ENCODE measurements around the gene FILIP1. TPM values are rescaled to one million over a fixed set of nuclear protein-coding genes. Genes with fewer than 3 reads are reported as not detected.

The FILIP1 gene
- total RNA-seq, 4 donors from 2014 or later, result 0.08 to 2.3 (median 0.25) TPM

GRCh38 chr6:75495011-75495410 lies 1.4 kb upstream of the FILIP1 start:
- TF ChIP-seq POLR2AphosphoS5 (IDR thresholded peaks at IDR 0.05) (no peak), EP300 (IDR thresholded peaks at IDR 0.05) (no peak)
- WGBS, result 66% methylated on average over 1 of the region's 1 CpG
- Histone ChIP-seq H3K27me3 (no peaks in the 10 kb centered on the region), H3K27ac (no peak overlapping the region), H3K9me3 (no peaks in the 10 kb centered on the region), H3K4me1 (no peaks in the 10 kb centered on the region), H3K36me3 (no peaks in the 10 kb centered on the region), H3K4me3 (no peak overlapping the region)
- no peak for DNase-seq (ENCODE audit: low spot score in 2 of 2)

DNA sequence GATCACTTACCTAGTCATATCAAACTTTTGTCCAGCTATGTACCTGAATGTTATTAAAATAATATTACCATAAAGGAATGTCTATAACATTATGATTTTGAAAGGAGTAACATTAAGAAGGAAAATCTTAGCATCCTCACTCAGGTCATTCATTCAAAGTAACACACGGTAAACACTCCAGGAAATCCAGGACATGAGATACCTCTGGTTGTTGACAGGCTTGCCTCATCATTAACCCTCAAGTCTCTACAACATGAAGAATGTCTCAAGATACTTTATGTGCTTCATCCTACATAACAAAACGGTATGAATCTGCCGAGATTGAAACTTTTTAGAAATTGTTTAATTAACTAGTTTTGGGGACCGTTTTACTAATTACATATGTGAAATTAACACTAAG lies 690 bp upstream of the FILIP1 start:
- H3K27me3 ChIP-seq, result no peaks in the 10 kb centered on the region
- TF ChIP-seq POLR2AphosphoS5 (IDR thresholded peaks at IDR 0.05) (no peak), EP300 (IDR thresholded peaks at IDR 0.05) (no peak), POLR2A (IDR thresholded peaks at IDR 0.05) (no peak)
- TF ChIP-seq, protein P1, sequence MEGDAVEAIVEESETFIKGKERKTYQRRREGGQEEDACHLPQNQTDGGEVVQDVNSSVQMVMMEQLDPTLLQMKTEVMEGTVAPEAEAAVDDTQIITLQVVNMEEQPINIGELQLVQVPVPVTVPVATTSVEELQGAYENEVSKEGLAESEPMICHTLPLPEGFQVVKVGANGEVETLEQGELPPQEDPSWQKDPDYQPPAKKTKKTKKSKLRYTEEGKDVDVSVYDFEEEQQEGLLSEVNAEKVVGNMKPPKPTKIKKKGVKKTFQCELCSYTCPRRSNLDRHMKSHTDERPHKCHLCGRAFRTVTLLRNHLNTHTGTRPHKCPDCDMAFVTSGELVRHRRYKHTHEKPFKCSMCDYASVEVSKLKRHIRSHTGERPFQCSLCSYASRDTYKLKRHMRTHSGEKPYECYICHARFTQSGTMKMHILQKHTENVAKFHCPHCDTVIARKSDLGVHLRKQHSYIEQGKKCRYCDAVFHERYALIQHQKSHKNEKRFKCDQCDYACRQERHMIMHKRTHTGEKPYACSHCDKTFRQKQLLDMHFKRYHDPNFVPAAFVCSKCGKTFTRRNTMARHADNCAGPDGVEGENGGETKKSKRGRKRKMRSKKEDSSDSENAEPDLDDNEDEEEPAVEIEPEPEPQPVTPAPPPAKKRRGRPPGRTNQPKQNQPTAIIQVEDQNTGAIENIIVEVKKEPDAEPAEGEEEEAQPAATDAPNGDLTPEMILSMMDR (IDR thresholded peaks at IDR 0.05), result no peak
- no peak overlapping the region for H3K27ac ChIP-seq
- H3K4me3 ChIP-seq, result no peak overlapping the region
- WGBS, result 79% methylated on average over 4 of the region's 4 CpGs
- no peaks in the 10 kb centered on the region for H3K36me3 ChIP-seq
- H3K4me1 ChIP-seq, result no peaks in the 10 kb centered on the region
- no peak for DNase-seq (ENCODE audit: low spot score in 2 of 2)
- no peaks in the 10 kb centered on the region for H3K9me3 ChIP-seq

- no peaks in the 10 kb centered on the region for H3K36me3 ChIP-seq
- H3K4me1 ChIP-seq, result peaks cover 3% of the 10 kb centered on the region
- no peak overlapping the region for H3K27ac ChIP-seq
- WGBS, result 76% methylated on average over 3 of the region's 3 CpGs
- H3K9me3 ChIP-seq, result no peaks in the 10 kb centered on the region
- peak overlapping the region; percentile 32 for H3K4me3 ChIP-seq
- H3K27me3 ChIP-seq, result no peaks in the 10 kb centered on the region
- TF ChIP-seq, protein P1 (IDR thresholded peaks at IDR 0.05), result no peak
- no peak for TF ChIP-seq POLR2AphosphoS5 (IDR thresholded peaks at IDR 0.05)
- no peak for TF ChIP-seq EP300 (IDR thresholded peaks at IDR 0.05)
- TF ChIP-seq POLR2A (IDR thresholded peaks at IDR 0.05), result no peak
- no peak for DNase-seq (ENCODE audit: low spot score in 2 of 2)
These were observed 1.0 kb downstream of the FILIP1 start for GRCh38 chr6:75492386-75493153.

GRCh38 chr6:75491291-75491690 lies 2.3 kb downstream of the FILIP1 start:
- Histone ChIP-seq H3K27ac (no peak overlapping the region), H3K4me1 (peaks cover 9% of the 10 kb centered on the region), H3K4me3 (no peak overlapping the region), H3K36me3 (no peaks in the 10 kb centered on the region), H3K9me3 (no peaks in the 10 kb centered on the region), H3K27me3 (no peaks in the 10 kb centered on the region)
- no peak for TF ChIP-seq POLR2A (IDR thresholded peaks at IDR 0.05)
- TF ChIP-seq POLR2AphosphoS5 (IDR thresholded peaks at IDR 0.05), result no peak
- TF ChIP-seq, protein P1 (IDR thresholded peaks at IDR 0.05), result no peak
- DNase-seq (ENCODE audit: low spot score in 2 of 2), result no peak
- WGBS, result 79% methylated on average over 1 of the region's 1 CpG

DNA sequence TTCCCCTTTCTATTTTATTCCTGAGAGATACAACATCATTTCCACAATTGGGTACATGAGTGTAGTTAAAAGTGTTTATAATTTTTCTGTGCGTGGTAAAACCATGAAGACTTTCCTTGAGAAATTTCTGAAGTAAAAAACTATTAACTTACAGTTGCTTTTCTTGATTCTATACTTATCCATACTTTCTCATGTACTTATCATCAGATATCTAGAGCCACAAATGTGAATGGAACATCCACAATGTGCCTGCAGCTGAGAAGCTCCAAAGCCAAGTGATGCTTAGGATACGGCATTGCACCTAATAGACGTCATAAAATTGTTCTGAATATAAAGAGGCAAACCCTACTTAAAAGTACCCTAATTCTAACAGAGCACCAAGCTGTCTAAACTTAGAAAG lies 2.9 kb downstream of the FILIP1 start:
- no peaks in the 10 kb centered on the region for H3K9me3 ChIP-seq
- H3K27ac ChIP-seq, result no peak overlapping the region
- 76% methylated on average over 3 of the region's 3 CpGs for WGBS
- no peaks in the 10 kb centered on the region for H3K36me3 ChIP-seq
- no peak overlapping the region for H3K4me3 ChIP-seq
- DNase-seq (ENCODE audit: low spot score in 2 of 2), result no peak
- no peak for TF ChIP-seq POLR2A (IDR thresholded peaks at IDR 0.05)
- TF ChIP-seq, protein P1 (IDR thresholded peaks at IDR 0.05), result no peak
- H3K27me3 ChIP-seq, result no peaks in the 10 kb centered on the region
- peaks cover 9% of the 10 kb centered on the region for H3K4me1 ChIP-seq

DNA sequence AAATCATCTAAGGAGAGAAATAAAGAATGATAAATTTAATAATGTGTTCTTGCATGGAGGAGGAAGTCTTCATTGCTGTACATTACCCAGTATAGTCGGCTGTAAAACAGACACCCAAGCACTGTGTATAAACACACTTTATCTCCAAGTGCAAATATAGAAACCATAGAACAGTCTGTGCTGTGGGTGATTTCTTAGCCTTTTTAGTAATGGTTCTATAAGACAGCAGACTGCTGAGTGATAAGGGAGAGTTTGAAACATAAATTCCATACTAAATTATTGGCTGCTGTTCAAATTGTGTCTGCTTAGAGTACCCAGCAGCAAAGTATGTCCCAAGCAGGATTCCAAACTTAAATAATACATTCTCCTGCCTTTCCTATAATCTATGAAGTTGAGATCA lies 4.6 kb downstream of the FILIP1 start:
- 34% methylated on average over 1 of the region's 1 CpG for WGBS
- Histone ChIP-seq H3K4me1 (peaks cover 9% of the 10 kb centered on the region), H3K36me3 (no peaks in the 10 kb centered on the region), H3K27ac (no peak overlapping the region), H3K27me3 (no peaks in the 10 kb centered on the region), H3K4me3 (no peak overlapping the region), H3K9me3 (no peaks in the 10 kb centered on the region)
- no peak for DNase-seq (ENCODE audit: low spot score in 2 of 2)
- TF ChIP-seq POLR2AphosphoS5 (IDR thresholded peaks at IDR 0.05) (no peak), EP300 (IDR thresholded peaks at IDR 0.05) (no peak), POLR2A (IDR thresholded peaks at IDR 0.05) (no peak)
- TF ChIP-seq, protein P1 (IDR thresholded peaks at IDR 0.05), result no peak

All from suprapubic skin (tissue), 4 donors.